DOHH2 (cell line): ENCODE data around the gene HSPB8.

ENCODE experiments used
- H3F3A ChIP-seq: fragments of 200-600 bp; sonication (generic), shearing (Covaris generic); 2 replicates; pipeline ENCODE4 v1.6.0; 2016; ENCODE audit warnings: antibody characterized with exemption, mild to moderate bottlenecking; ENCODE audit not compliant: control insufficient read depth, insufficient read depth
- H3K27ac ChIP-seq: fragments of 200-600 bp; sonication (generic); 2 replicates; pipeline ENCODE4 v1.5.1; 2014; ENCODE audit warnings: low read depth, mild to moderate bottlenecking, low read length, moderate library complexity
- H3K27me3 ChIP-seq: fragments of 200-600 bp; sonication (generic); 2 replicates; pipeline ENCODE4 v1.6.1; 2014; ENCODE audit warnings: mild to moderate bottlenecking, low read length, mixed read lengths; ENCODE audit not compliant: control insufficient read depth
- H3K36me3 ChIP-seq: fragments of 200-600 bp; sonication (generic); 2 replicates; pipeline ENCODE4 v1.6.1; 2014; ENCODE audit warnings: mild to moderate bottlenecking, low read length, moderate library complexity, mixed read lengths; ENCODE audit not compliant: control insufficient read depth
- H3K4me1 ChIP-seq: fragments of 200-600 bp; sonication (generic); 2 replicates; pipeline ENCODE4 v1.6.1; 2014; ENCODE audit warnings: mild to moderate bottlenecking, low read length, mixed read lengths; ENCODE audit not compliant: control insufficient read depth
- H3K4me2 ChIP-seq: fragments of 200-600 bp; sonication (generic); 2 replicates; pipeline ENCODE4 v1.6.0; 2014; ENCODE audit warnings: mild to moderate bottlenecking, low read length, moderate library complexity
- H3K4me3 ChIP-seq: fragments of 200-600 bp; sonication (generic); 2 replicates; pipeline ENCODE4 v1.5.1; 2014; ENCODE audit warnings: mild to moderate bottlenecking, low read length, mixed read lengths
- H3K79me2 ChIP-seq: fragments of 200-600 bp; sonication (generic); 2 replicates; pipeline ENCODE4 v1.6.1; 2014; ENCODE audit warnings: mild to moderate bottlenecking, low read length, mixed read lengths; ENCODE audit not compliant: control insufficient read depth
- H3K9me2 ChIP-seq: fragments of 200-600 bp; sonication (generic); replicated peaks from 2 replicates; pipeline ENCODE4 v1.6.1; 2014; ENCODE audit warnings: mild to moderate bottlenecking, low read length, mixed read lengths; ENCODE audit not compliant: control insufficient read depth
- H3K9me3 ChIP-seq: fragments of 200-600 bp; sonication (generic); 2 replicates; pipeline ENCODE4 v1.6.1; 2014; ENCODE audit warnings: antibody characterized with exemption, low read length, mixed read lengths; ENCODE audit not compliant: control insufficient read depth, insufficient read depth
- H4K20me1 ChIP-seq: fragments of 200-600 bp; sonication (generic); 2 replicates; pipeline ENCODE4 v1.6.0; 2014; ENCODE audit warnings: low read depth, mild to moderate bottlenecking, antibody characterized with exemption, low read length, moderate library complexity; ENCODE audit not compliant: control insufficient read depth, insufficient read depth
- CTCF ChIP-seq: fragments of 200-600 bp; sonication (generic); IDR thresholded peaks from one replicate; pipeline ENCODE4 v1.5.1; 2014; ENCODE audit warnings: antibody characterized with exemption, mild to moderate bottlenecking, low read depth, low read length; ENCODE audit not compliant: poor library complexity, severe bottlenecking
- EZH2phosphoT487 ChIP-seq: fragments of 200-600 bp; sonication (generic); IDR thresholded peaks from 2 replicates; pipeline ENCODE4 v1.6.1; 2017; ENCODE audit warnings: borderline replicate concordance, mild to moderate bottlenecking, antibody characterized with exemption, low read length, moderate library complexity, mixed read lengths

HSPB8 gene

DNA sequence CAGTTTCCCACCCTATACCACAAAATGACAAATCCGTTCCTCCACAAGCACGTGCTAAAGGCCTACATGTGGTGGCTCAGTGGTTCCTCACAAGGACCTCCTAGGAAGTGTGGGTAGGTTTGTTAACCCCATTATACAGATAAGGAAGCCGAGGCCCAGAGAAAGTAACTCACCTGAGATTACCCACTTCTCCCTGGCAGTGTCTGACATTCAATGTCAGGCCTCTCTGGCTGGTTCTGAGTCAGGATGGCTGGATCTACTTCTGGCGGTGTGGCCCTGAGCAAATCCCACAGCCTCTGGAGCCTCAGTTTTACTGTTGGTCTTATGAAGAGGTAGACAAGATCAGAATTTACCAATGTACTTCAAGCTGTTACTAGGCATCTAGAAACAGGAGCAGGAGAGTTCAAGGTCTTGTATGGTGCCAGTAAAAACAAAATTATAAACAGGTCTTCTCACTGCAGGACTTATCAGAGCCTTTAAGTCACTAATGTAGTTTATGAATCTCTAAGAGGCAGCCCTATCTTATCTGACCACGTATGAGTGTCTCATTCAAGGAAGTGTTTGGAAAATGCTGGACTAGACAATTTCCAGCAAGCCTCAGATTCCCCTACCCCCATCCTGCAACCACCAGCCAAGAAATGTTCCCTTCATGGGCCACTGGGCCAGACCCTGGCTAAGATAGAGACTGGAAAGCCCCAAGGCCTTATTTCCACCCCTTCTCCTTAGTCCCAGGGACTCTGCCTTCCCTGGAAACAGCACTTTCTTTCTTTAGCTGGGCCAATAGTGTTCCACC lies 4.2 kb downstream of the HSPB8 start:
- Histone ChIP-seq H3K27me3 (no peaks in the 10 kb centered on the region), H3K4me2 (no peak overlapping the region), H4K20me1 (no peaks in the 10 kb centered on the region), H3K27ac (no peak overlapping the region), H3F3A (no peaks in the 10 kb centered on the region), H3K79me2 (no peaks in the 10 kb centered on the region), H3K9me2 (no peaks in the 10 kb centered on the region), H3K9me3 (no peaks in the 10 kb centered on the region), H3K4me3 (no peak overlapping the region), H3K4me1 (no peaks in the 10 kb centered on the region), H3K36me3 (no peaks in the 10 kb centered on the region)
- TF ChIP-seq EZH2phosphoT487 (no peak), CTCF (no peak)

- Histone ChIP-seq H3K4me2 (no peak overlapping the region), H3K27ac (no peak overlapping the region), H3K9me3 (no peaks in the 10 kb centered on the region), H3K4me3 (no peak overlapping the region), H4K20me1 (no peaks in the 10 kb centered on the region), H3K4me1 (no peaks in the 10 kb centered on the region), H3K36me3 (no peaks in the 10 kb centered on the region), H3K27me3 (no peaks in the 10 kb centered on the region), H3F3A (no peaks in the 10 kb centered on the region), H3K9me2 (no peaks in the 10 kb centered on the region), H3K79me2 (no peaks in the 10 kb centered on the region)
- no peak for TF ChIP-seq CTCF
- no peak for TF ChIP-seq EZH2phosphoT487
These were observed 5.4 kb downstream of the HSPB8 start for GRCh38 chr12:119183942-119184695.

DNA sequence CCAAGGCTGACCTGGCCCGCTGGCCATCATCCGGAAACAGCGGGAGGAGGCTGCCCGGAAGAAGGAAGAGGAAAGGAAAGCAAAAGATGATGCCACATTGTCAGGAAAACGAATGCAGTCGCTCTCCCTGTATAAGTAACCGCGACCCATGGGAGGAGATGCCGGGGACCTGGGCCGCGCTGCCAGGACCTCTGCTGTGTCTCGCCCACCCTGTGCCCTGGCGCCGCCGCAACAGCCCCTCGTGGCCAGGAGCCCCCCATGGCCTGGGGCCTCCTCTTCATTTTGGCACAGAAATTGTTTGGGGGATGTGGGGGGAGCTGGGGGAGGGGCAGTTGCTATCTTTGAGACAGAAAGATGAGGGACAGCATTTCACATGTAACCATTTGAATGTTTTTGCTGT lies 16.5 kb downstream of the HSPB8 start:
- Histone ChIP-seq H3K27ac (no peak overlapping the region), H3K9me3 (no peaks in the 10 kb centered on the region), H3K9me2 (no peaks in the 10 kb centered on the region), H3K36me3 (no peaks in the 10 kb centered on the region), H3K27me3 (no peaks in the 10 kb centered on the region), H3K4me1 (no peaks in the 10 kb centered on the region), H3K4me2 (no peak overlapping the region), H3F3A (no peaks in the 10 kb centered on the region), H3K79me2 (no peaks in the 10 kb centered on the region), H3K4me3 (no peak overlapping the region), H4K20me1 (no peaks in the 10 kb centered on the region)
- no peak for TF ChIP-seq CTCF
- TF ChIP-seq EZH2phosphoT487 = no peak
